ENCODE data around the gene FMOD.
A peak's percentile ranks its signal among the peaks of the same experiment; 100 is the strongest.
"Not testable (repeated sequence)": the region's sequence is repeated elsewhere in the genome, so short reads cannot be mapped to it uniquely, and the experiment has no call there.

The FMOD gene

GRCh38 chr1:203306089-203306964, 44.6 kb downstream of the FMOD start:
- DNase-seq (ENCODE audit: low spot score), result peak; percentile 76

- DNase-seq (ENCODE audit: low spot score), result peak; percentile 40
These were observed 45.2 kb downstream of the FMOD start for GRCh38 chr1:203305809-203306088.

- peak; percentile 97 for DNase-seq (ENCODE audit: low spot score)
These were observed 45.8 kb downstream of the FMOD start, which contains the start of gene BTG2 for GRCh38 chr1:203304919-203305808. Gene BTG2 (plus strand): TSS chr1:203305519. CDS start chr1:203305607, 88 bp downstream.

GRCh38 chr1:203304391-203304918, 46.5 kb downstream of the FMOD start:
- no peak for DNase-seq (ENCODE audit: low spot score)

- no peak for DNase-seq (ENCODE audit: low spot score)
These were observed 48.0 kb downstream of the FMOD start for GRCh38 chr1:203302894-203303293.

- DNase-seq (ENCODE audit: low spot score), result no peak
These were observed 48.5 kb downstream of the FMOD start for GRCh38 chr1:203302456-203302855.

- no peak for DNase-seq (ENCODE audit: low spot score)
These were observed 49.6 kb downstream of the FMOD start for GRCh38 chr1:203301331-203301668.

GRCh38 chr1:203300441-203301330, 50.2 kb downstream of the FMOD start:
- no peak for DNase-seq (ENCODE audit: low spot score)

GRCh38 chr1:203299719-203300429, 51.0 kb downstream of the FMOD start:
- not testable (repeated sequence) for DNase-seq (ENCODE audit: low spot score)

- DNase-seq (ENCODE audit: low spot score), result no peak
These were observed 51.8 kb downstream of the FMOD start for GRCh38 chr1:203299169-203299568.

- peak; percentile 27 for DNase-seq (ENCODE audit: low spot score)
These were observed 54.4 kb downstream of the FMOD start for GRCh38 chr1:203296460-203297073.

- no peak for DNase-seq (ENCODE audit: low spot score)
These were observed 55.1 kb downstream of the FMOD start for GRCh38 chr1:203295796-203296195.

- no peak for DNase-seq (ENCODE audit: low spot score)
These were observed 59.5 kb downstream of the FMOD start for GRCh38 chr1:203291201-203292096.

All from hepatic stellate cell (primary cell).